ENCODE measurements around the gene NEK10.

The NEK10 gene

GRCh38 chr3:27090275-27091041 is 278.7 kb downstream of the NEK10 start:
- DNase-seq = no peak

- no peak for DNase-seq
Measured at GRCh38 chr3:27089645-27090044, 279.5 kb downstream of the NEK10 start.

- DNase-seq = no peak
Measured at GRCh38 chr3:27089068-27089467, 280.1 kb downstream of the NEK10 start.

- no peak for DNase-seq
Measured at GRCh38 chr3:27085829-27086730, 283.1 kb downstream of the NEK10 start.

- no peak for DNase-seq
Measured at GRCh38 chr3:27081992-27082607, 287.1 kb downstream of the NEK10 start.

GRCh38 chr3:27081566-27081965 is 287.6 kb downstream of the NEK10 start:
- DNase-seq = no peak

GRCh38 chr3:27080258-27080525 is 289.0 kb downstream of the NEK10 start:
- no peak for DNase-seq

- DNase-seq = no peak
Measured at GRCh38 chr3:27079427-27080257, 289.5 kb downstream of the NEK10 start.

- DNase-seq = no peak
Measured at GRCh38 chr3:27078246-27078913, 290.8 kb downstream of the NEK10 start.

GRCh38 chr3:27076815-27077630 is 292.2 kb downstream of the NEK10 start:
- DNase-seq = no peak

GRCh38 chr3:27074914-27075313 is 294.3 kb downstream of the NEK10 start:
- no peak for DNase-seq

GRCh38 chr3:27073912-27074311 is 295.3 kb downstream of the NEK10 start:
- no peak for DNase-seq

- no peak for DNase-seq
Measured at GRCh38 chr3:27072810-27073651, 296.2 kb downstream of the NEK10 start.

- no peak for DNase-seq
Measured at GRCh38 chr3:27060336-27060735, 308.8 kb downstream of the NEK10 start.

All from cerebellar nuclear complex (tissue), 1 donor.